Adrenal gland (tissue), 12 donors: ENCODE results near the gene EML6. TPM values are rescaled to one million over a fixed set of nuclear protein-coding genes. Genes with fewer than 3 reads are reported as not detected.
A peak's percentile ranks its signal among the peaks of the same experiment; 100 is the strongest.

ENCODE experiments used
- DNase-seq, 7 donors: peaks; one replicate each; pipeline ENCODE4 v3.0.0-alpha.2; 2019 to 2020
- H3K27ac ChIP-seq, 5 donors: fragments of 200-600 bp; sonication (generic) in 4 of 5; 1 replicate in 3 of 5; 2 replicates in 2 of 5; pipeline versions ENCODE4 v1.5.1 to v1.8.0; 2016 to 2020; ENCODE audit warnings: mild to moderate bottlenecking in 1 of 5
- H3K27me3 ChIP-seq: fragments of 200-600 bp; 2 replicates; pipeline ENCODE4 v1.8.0; 2021
- H3K36me3 ChIP-seq, 2 donors: fragments of 200-600 bp; replicated peaks in 1 of 2; 1 replicate in 1 of 2; 2 replicates in 1 of 2; pipeline versions ENCODE4 v1.5.1 to v1.8.0; 2018 to 2022
- H3K4me1 ChIP-seq, 2 donors: fragments of 200-600 bp; replicated peaks in 1 of 2; 1 replicate in 1 of 2; 2 replicates in 1 of 2; pipeline versions ENCODE4 v1.5.1 to v1.8.0; 2018 to 2021
- H3K4me3 ChIP-seq, 4 donors: fragments of 200-600 bp; sonication (generic) in 3 of 4; one replicate each; pipeline ENCODE4 v1.5.1; 2016 to 2018
- H3K9me3 ChIP-seq, 3 donors: fragments of 200-600 bp; sonication (generic) in 1 of 3; replicated peaks in 1 of 3; 1 replicate in 2 of 3; 2 replicates in 1 of 3; pipeline versions ENCODE4 v1.5.1 to v1.8.0; 2016 to 2021
- POLR2A ChIP-seq, 2 donors: fragments of 450-650 bp; IDR thresholded peaks; one replicate each; pipeline ENCODE4 v1.6.1; 2017; ENCODE audit warnings: antibody characterized with exemption in 2 of 2, mild to moderate bottlenecking in 2 of 2, moderate library complexity in 1 of 2
- WGBS, 4 donors: extraction: QIAGEN DNeasy Blood & Tissue Kit in 2 of 4; methylation state at CpG; one replicate each; pipeline versions ENCODE4 v1.1.5 to v1.1.7; 2013 to 2017; 5-methylcytosine and 5-hydroxymethylcytosine counted together
- intact Hi-C, 2 donors: fragments of 100-400 bp; cut with DNase I; formaldehyde crosslinking; loops; one replicate each; pipeline versions ENCODE4 v1.14.1 to v1.15.0; 2022 to 2023
- polyA plus RNA-seq, 3 donors: library from polyadenylated mRNA; stranded (reverse); fragments of 200-250 nt in 2 of 3; fragments of 350-450 nt in 1 of 3; fragmentation: Illumina TruSeq in 1 of 3; extraction: RNeasy Lipid Tissue Mini Kit (QIAGEN cat#74804) in 1 of 3; gene quantifications; one replicate each; pipeline ENCODE4 v1.2.3, GENCODE V29; 2013 to 2014
- total RNA-seq, 9 donors: library from RNA; depleted of rRNA in 4 of 9; stranded (reverse); fragments of >200 nt in 4 of 9; fragments of 120-200 nt in 1 of 9; fragmentation: NEBNext Ultra II Directional in 1 of 9; extraction: Animal tissue kit (Norgen Biotek cat#: 25700) in 1 of 9; gene quantifications; one replicate each; pipeline versions ENCODE4 v1.1.0 to v1.2.4, GENCODE V29; 2013 to 2023
- TF ChIP-seq, protein P1 (sequence below), 6 experiments: fragments of 450-650 bp in 4 of 6; fragments of 200-600 bp in 2 of 6; sonication (generic) in 1 of 6; IDR thresholded peaks; 1 replicate in 5 of 6; 2 replicates in 1 of 6; pipeline versions ENCODE4 v1.5.1 to v1.8.0; 2016 to 2021; ENCODE audit warnings: antibody characterized with exemption in 6 of 6, mild to moderate bottlenecking in 2 of 6, moderate library complexity in 1 of 6
- donor health status: healthy with polysubstance abuse.
- donor health status: Bipolar disorder and iron deficiency.
- donor health status: DM: yes; HTN: yes; CAD: no.
- donor health status: DM: no; HTN: no; CAD: no.
- donor health status: DM: no; HTN: no; CAD: no.
- donor health status: DM: yes; HTN: yes; CAD: no.

Gene EML6
- total and polyA plus RNA-seq, 12 donors = 6.0 to 19.3 (median 10.9) TPM

GRCh38 chr2:54763636-54764291 lies 40.3 kb downstream of the EML6 start:
- H3K27me3 ChIP-seq = no peaks in the 10 kb centered on the region
- DNase-seq = peak in 3 of 7 donors; percentile 10 to 37 (median 19)
- 69 to 74% (median 70%) methylated on average over 7 of the region's 7 CpGs for WGBS, 4 donors
- H3K4me1 ChIP-seq = peaks cover 4 to 9% of the 10 kb centered on the region in 2 donors
- no peak overlapping the region for H3K27ac ChIP-seq
- no peak overlapping the region for H3K4me3 ChIP-seq
- no peak for TF ChIP-seq POLR2A (IDR thresholded peaks at IDR 0.05)
- TF ChIP-seq, protein P1, sequence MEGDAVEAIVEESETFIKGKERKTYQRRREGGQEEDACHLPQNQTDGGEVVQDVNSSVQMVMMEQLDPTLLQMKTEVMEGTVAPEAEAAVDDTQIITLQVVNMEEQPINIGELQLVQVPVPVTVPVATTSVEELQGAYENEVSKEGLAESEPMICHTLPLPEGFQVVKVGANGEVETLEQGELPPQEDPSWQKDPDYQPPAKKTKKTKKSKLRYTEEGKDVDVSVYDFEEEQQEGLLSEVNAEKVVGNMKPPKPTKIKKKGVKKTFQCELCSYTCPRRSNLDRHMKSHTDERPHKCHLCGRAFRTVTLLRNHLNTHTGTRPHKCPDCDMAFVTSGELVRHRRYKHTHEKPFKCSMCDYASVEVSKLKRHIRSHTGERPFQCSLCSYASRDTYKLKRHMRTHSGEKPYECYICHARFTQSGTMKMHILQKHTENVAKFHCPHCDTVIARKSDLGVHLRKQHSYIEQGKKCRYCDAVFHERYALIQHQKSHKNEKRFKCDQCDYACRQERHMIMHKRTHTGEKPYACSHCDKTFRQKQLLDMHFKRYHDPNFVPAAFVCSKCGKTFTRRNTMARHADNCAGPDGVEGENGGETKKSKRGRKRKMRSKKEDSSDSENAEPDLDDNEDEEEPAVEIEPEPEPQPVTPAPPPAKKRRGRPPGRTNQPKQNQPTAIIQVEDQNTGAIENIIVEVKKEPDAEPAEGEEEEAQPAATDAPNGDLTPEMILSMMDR (IDR thresholded peaks at IDR 0.05) = peak in 1 of 6 experiments; percentile 36
- no peaks in the 10 kb centered on the region for H3K9me3 ChIP-seq
- no peaks in the 10 kb centered on the region for H3K36me3 ChIP-seq
- intact Hi-C loops = no loop called here

DNA sequence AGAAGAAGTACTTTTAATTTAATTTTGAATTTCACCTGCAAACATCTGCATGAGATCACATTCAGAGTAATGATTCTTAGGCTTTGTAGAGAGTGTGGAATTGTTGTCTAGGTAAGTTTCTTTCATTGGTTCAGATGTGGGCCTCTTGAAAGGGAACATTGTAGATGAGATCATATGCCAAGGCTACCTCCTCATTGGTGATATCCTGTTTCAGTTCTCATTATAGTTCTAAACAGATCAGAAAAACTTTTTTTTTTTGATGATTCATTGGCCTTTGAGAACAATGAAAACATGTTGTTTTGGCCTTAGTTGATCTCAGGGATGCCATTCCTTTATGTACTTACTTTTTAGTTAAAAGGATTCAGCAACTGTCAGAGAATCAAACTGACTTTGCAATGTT lies 44.5 kb downstream of the EML6 start:
- intact Hi-C loops = no loop called here
- no peak for DNase-seq
- Histone ChIP-seq H3K36me3 (no peaks in the 10 kb centered on the region), H3K9me3 (no peaks in the 10 kb centered on the region), H3K4me3 (no peak overlapping the region), H3K4me1 (peaks cover 4 to 9% of the 10 kb centered on the region in 2 donors), H3K27me3 (no peaks in the 10 kb centered on the region), H3K27ac (peak overlapping the region in 3 of 5 donors; percentile 53 to 67 (median 60))
- TF ChIP-seq, protein P1 (IDR thresholded peaks at IDR 0.05) = no peak
- no peak for TF ChIP-seq POLR2A (IDR thresholded peaks at IDR 0.05)

DNA sequence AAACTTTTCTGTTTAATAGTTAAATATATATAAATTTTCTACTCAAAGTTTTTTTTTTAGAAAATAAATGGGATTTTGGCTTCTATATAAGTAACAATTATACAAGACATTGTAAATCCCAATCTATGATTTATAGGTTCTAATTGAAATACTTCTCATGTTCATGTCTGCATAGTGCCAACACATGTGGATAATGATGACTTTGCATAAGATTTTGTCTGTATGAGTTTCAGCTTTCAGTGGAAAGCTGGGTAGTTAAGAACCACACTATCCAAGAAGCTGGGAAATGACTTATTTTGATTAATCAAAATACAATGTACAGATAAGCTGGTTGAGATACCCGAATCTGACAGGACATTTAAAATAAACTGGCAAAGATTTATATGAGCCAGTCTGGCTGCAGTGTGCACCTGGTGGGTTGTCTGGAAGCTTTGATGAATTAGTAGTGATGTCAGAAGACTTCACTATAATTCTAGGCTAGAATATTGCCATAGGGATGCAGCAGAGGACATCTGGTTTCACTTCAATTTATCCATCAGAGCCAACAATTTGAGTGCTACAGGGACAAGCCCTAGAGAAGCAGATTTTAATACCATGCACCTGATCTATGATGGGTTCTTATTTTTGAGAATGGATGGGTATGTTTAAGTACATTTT lies 45.4 kb downstream of the EML6 start:
- intact Hi-C loops = no loop called here
- no peak for DNase-seq
- H3K27me3 ChIP-seq = no peaks in the 10 kb centered on the region
- H3K36me3 ChIP-seq = no peaks in the 10 kb centered on the region
- peaks cover 4 to 9% of the 10 kb centered on the region in 2 donors for H3K4me1 ChIP-seq
- 29 to 37% (median 33%) methylated on average over 1 of the region's 1 CpG for WGBS, 4 donors
- TF ChIP-seq, protein P1 (IDR thresholded peaks at IDR 0.05) = no peak
- no peak for TF ChIP-seq POLR2A (IDR thresholded peaks at IDR 0.05)
- H3K9me3 ChIP-seq = no peaks in the 10 kb centered on the region
- H3K27ac ChIP-seq = peak overlapping the region in 2 of 5 donors; percentile 13 to 60
- H3K4me3 ChIP-seq = no peak overlapping the region

- Histone ChIP-seq H3K4me1 (peaks cover 4 to 9% of the 10 kb centered on the region in 2 donors), H3K9me3 (no peaks in the 10 kb centered on the region), H3K36me3 (no peaks in the 10 kb centered on the region), H3K27ac (no peak overlapping the region), H3K4me3 (no peak overlapping the region), H3K27me3 (no peaks in the 10 kb centered on the region)
- TF ChIP-seq POLR2A (IDR thresholded peaks at IDR 0.05) = no peak
- TF ChIP-seq, protein P1 (IDR thresholded peaks at IDR 0.05) = no peak
- DNase-seq = no peak
- WGBS, 4 donors = 76 to 94% (median 88%) methylated on average over 2 of the region's 2 CpGs
- intact Hi-C loops = no loop called here
Observed at GRCh38 chr2:54770211-54770610, 46.7 kb downstream of the EML6 start.
